ENCODE measurements around the gene KLF14.

GRCh38 chr7:130708766-130709165 is 25.2 kb downstream of the KLF14 start:
- TF ChIP-seq CTCF (IDR thresholded peaks at IDR 0.05) (no peak), POLR2A (IDR thresholded peaks at IDR 0.05) (no peak)

Data from uterus (tissue), 2 donors.